LNCaP clone FGC (cell line): ENCODE measurements around the gene HOXB2.

Source experiments
- DNase-seq: peaks from one replicate; pipeline ENCODE4 v3.0.0-alpha.2; 2011; ENCODE audit warnings: low read depth
- H3K4me3 ChIP-seq: 2 replicates; pipeline ENCODE4 v1.5.1; 2011; ENCODE audit warnings: mild to moderate bottlenecking, low read depth, low read length, control low read depth
- TF ChIP-seq, protein P1 (sequence below): IDR thresholded peaks from 2 replicates; pipeline ENCODE4 v1.5.1; 2012; ENCODE audit warnings: mild to moderate bottlenecking; ENCODE audit not compliant: control insufficient read depth, insufficient read depth; ENCODE audit errors: extremely low read depth

HOXB2 gene

DNA sequence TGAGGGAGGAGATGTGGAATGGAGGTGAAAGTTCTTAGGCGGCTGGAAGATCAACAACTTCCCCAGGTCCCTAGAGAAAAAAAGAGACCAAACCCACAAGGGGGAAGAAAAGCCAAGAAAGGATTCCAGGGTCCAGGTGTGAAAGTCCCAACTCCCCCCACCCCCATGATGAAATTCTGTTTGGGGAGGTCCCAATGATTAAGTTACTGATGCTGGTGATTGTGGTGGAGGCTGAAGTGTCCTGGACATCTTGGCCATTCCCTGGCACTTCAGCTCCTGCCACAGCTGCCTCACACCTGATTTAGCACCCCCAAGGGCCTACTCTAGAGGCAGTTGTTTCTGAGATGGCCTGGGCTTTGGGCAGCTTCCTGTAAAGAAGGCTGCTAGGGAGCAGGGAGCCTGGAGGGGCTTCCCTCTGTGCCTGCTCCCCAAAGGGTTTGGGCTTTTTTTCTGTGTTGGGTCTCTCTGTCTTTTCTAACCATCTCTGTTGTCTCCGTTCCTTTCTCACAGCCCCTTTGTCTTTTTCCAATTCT, 20.2 kb upstream of the HOXB2 start:
- no peak overlapping the region for H3K4me3 ChIP-seq
- TF ChIP-seq, protein P1, sequence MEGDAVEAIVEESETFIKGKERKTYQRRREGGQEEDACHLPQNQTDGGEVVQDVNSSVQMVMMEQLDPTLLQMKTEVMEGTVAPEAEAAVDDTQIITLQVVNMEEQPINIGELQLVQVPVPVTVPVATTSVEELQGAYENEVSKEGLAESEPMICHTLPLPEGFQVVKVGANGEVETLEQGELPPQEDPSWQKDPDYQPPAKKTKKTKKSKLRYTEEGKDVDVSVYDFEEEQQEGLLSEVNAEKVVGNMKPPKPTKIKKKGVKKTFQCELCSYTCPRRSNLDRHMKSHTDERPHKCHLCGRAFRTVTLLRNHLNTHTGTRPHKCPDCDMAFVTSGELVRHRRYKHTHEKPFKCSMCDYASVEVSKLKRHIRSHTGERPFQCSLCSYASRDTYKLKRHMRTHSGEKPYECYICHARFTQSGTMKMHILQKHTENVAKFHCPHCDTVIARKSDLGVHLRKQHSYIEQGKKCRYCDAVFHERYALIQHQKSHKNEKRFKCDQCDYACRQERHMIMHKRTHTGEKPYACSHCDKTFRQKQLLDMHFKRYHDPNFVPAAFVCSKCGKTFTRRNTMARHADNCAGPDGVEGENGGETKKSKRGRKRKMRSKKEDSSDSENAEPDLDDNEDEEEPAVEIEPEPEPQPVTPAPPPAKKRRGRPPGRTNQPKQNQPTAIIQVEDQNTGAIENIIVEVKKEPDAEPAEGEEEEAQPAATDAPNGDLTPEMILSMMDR = no peak
- DNase-seq = no peak

DNA sequence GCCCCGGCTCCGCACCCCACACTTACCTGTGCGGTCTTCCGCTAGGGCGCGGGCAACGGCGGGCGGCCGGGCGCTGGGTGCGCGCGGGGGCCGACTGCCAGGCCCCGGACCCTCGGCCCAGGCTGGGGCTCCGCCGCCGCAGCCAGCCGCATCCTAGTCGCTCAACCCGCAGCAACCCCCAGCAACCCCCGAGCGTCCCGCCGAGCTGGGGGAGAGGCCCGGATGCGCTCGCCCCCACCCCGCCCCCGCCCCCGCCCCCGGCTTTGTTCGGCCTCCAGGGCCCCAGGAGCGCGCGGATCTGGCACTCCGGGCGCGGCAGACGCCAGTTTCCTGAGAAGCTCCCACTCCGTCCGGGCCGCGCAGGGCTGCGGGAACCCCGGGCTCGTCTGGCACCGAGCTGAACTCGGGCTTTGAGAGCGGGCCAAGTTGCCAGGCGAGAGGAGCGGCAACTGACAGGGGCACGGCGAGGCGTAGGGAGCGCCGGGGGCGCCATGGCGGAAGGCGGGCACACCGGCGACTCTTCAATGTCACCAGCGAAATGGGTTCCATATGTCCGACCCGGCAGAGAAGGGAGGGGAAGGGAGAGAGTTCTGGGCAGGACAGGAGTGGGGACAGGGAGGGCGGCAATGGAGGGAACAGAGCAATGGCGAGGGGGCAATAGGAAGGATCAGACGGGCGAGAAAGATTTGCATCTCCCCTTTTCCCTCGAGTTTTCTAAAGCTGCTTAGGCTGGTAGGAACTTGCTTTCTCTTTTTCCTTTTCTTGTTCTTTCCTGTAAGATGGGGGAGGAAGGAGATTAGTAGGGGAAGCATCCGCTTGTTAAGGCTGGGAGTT, 19.5 kb upstream of the HOXB2 start:
- no peak overlapping the region for H3K4me3 ChIP-seq
- DNase-seq = no peak
- TF ChIP-seq, protein P1 = no peak

GRCh38 chr17:48563867-48564187, 18.9 kb upstream of the HOXB2 start:
- TF ChIP-seq, protein P1 = no peak
- H3K4me3 ChIP-seq = no peak overlapping the region
- no peak for DNase-seq

GRCh38 chr17:48563385-48563838, 18.5 kb upstream of the HOXB2 start:
- no peak for DNase-seq
- H3K4me3 ChIP-seq = no peak overlapping the region
- TF ChIP-seq, protein P1 = no peak

DNA sequence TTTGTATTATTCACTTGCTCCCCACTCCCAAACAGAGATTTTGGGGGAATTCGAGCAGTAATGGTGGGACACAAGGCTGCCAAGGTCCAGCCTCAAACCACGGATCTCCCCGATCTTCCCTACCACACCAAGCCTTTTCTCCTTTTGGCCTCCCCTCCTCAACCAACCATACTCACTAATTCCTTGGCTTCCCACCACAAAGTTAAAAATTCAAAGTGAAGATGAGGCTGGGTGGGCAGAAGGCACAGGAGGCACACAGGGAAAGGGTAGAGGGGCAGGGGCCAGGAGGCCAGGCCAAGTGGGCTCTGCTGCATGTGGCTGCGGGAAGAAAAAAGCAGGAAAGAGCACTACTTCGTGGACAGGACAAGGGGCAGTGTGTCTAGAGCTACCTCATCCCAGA, 18.0 kb upstream of the HOXB2 start:
- no peak overlapping the region for H3K4me3 ChIP-seq
- TF ChIP-seq, protein P1 = no peak
- no peak for DNase-seq

DNA sequence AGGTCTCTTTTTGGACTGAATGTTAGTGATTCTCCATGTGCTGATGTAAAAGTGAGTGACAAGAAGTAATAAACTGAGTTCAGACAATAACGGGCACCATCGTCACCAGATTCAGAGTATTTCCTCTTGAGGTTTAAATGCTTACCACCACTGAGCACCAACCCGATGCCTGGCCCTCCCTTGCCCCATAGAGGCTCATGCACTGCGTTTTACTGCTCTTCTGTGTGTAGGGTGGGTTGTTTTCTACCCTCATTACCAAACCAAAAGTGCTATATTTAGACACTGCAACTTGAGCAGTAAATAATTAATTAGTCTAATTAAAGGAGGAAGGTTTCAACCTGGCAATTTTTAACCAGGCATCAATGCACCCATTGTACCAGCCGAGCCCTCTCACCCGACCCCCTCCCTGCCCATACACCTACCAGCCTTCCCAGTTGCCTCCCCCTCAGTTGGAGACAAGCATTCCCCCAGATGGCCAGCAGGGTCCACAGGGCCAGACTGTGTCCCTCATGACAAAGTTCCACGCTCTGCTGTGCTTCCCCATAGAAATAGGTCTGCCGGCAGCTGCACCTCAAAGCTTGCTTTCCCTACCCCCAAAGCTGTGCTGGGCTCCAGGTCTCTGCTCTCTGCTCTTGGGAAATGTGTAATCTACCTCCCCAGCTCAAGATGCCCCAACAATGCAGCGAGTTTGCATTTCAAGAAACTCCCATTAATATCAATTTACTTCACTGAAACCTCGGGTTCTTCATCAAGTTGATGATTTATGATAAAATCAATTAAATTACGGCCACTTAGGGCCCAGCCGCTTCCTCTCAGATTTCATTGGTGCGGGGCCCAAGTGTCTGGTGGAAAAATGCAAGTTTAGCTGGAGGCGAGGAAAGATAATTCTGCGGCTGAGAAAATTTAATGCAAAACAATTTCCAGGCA, 17.2 kb upstream of the HOXB2 start:
- H3K4me3 ChIP-seq = no peak overlapping the region
- TF ChIP-seq, protein P1 = no peak
- no peak for DNase-seq
